ENCODE results near the gene UNC13B.
A peak's percentile ranks its signal among the peaks of the same experiment; 100 is the strongest.
"Not testable (repeated sequence)": the region's sequence is repeated elsewhere in the genome, so short reads cannot be mapped to it uniquely, and the experiment has no call there.

UNC13B gene

DNA sequence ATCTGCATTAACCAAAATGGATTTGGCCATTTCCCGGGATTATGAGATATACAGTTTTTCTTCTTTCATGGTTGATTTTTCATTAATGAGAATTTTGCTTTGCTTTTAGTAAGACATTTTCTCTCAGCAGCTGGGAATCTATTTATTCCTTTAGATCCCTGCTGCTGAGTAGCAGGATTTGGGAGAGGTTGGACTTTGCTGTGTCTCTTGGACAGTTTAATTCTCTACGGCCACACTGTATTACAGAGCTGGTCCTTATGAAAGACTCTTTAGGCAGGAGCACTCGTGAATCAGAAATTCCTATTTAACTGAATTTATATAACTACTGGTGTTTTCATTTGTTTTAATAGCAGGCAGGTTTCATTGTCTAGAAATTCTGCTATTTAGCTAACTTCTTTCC is 1.6 kb downstream of the UNC13B start:
- DNase-seq (ENCODE audit: low spot score): no peak

DNA sequence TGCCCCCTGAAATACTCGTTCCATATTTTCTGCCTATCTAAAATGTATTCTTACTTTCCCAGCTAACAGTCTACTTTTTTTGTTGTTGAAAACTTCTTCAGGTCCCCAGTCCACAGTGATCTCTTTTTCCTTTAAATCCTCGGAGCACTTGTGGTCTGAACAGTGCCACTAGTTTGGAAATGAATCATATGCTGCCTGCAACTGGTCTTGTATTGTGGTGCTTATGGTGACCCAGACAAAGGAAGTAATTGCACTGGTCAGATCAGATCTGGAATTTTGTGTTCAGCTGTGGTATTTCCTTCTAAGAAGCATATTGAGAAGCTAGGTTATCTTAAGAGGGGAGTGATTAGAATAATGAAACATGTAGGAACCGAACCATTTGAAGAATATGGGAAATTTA is 2.9 kb downstream of the UNC13B start:
- DNase-seq (ENCODE audit: low spot score): peak; percentile 83

DNA sequence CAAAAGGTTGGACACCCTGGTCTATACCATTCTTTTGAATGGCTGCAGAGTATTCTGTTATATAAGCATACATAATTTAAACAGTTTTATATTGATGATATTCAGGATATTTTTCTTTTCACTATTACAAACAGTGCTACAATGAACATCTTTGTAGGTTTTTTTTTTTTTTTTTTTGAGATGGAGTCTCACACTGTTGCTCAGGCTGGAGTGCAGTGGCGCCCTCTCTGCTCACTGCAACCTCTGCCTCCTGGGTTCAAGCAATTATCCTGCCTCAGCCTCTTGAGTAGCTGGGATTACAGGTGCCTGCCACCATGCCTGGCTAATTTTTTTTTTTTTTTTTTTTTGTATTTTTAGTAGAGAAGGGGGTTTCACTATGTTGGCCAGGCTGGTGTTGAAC is 5.6 kb downstream of the UNC13B start:
- not testable (repeated sequence) for DNase-seq (ENCODE audit: low spot score)

DNA sequence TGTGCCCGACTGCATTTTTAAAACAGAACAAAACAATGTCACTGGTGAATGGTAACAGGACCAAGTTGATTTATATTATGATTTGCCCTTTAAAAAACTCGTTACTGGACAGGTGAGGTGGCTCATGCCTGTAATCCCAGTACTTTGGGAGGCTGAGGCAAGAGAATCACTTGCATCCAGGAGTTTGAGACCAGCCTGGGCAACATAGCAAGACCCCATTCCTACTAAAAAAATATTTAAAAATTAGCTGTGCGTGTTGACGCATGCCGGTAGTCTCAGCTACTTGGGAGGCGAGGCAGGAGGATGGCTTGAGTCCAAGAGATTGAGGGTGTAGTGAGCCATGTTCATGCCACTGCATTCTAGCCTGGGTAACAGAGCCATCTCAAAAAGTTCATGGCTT is 7.2 kb downstream of the UNC13B start:
- DNase-seq (ENCODE audit: low spot score): no peak

DNA sequence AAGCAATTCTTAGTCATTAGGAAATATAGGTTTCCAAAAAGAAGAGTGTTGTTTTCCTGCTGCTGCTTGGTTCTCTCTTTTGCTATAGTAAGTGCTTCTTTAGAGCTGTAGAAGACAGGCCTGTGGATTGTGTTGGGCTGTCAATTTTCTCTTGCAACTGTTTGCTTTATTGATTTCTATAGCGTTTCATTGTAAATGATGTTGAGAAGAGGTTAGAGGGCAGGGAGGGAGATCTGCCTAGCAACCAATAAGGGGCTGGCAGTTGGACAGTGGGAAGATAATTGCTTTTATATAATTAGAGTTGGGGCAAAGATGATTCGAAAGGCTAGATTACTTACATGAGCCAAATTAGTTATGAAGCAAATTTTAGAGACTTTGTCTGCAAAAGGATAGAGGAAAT is 11.1 kb downstream of the UNC13B start:
- DNase-seq (ENCODE audit: low spot score): no peak

DNA sequence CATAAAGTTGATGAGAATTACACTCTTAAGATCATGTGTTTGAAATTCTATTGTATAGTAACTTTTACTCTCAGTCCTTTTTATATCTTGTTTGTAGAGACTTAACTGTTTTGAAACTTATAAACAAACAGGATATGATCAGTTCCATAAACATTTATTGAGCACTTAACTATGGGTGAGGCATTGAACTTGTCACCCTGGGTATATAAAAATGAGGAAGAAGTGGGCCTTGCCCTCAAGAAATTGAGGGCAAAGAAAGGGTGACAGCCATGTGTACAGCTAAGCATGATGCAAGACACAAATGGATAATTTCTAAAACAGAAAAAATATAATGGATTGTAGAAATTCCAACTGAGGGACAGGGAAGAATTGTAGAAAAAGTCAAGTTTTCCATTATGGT is 15.7 kb downstream of the UNC13B start:
- DNase-seq (ENCODE audit: low spot score): no peak

DNA sequence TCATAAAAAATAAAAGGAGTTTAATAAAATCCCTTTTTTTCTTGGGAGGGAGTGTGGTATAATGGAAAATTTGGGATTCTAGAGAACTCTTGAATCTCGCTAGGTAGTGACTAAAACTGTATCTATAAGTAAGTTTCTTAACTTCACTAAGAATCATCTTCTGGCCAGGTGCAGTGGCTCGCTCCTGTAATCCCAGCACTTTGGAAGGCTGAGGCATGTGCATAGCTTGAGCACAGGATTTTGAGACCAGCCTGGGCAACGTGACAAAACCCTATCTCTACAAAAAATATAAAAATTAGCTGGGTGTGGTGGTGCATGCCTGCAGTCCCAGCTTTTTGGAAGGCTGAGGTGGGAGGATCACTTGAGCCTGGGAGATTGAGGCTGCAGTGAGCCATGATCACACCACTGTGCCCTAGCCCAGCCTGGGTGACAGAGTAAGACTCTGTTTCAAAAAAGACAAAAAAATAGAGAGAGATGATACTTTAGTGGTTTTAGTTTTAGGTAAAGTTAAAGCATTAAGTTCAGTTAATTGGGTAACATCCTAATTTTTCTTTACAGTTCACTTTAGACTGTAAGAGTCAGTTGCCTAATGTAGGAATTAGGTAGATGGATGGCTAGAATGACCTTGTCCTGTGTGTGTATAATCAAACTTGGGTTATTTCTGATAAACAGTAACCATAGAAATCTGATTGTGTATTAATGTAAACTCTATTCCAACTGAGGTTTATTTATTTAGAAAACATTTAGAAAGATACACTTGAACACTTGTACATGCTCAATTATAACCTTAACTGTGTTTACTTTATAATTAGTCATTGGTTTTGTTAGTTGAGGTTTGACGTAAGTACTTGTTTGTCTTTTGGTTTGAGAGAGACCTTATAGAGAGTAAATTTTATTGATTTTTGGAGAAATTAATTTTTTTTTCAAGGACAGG is 17.8 kb downstream of the UNC13B start:
- no peak for DNase-seq (ENCODE audit: low spot score)

DNA sequence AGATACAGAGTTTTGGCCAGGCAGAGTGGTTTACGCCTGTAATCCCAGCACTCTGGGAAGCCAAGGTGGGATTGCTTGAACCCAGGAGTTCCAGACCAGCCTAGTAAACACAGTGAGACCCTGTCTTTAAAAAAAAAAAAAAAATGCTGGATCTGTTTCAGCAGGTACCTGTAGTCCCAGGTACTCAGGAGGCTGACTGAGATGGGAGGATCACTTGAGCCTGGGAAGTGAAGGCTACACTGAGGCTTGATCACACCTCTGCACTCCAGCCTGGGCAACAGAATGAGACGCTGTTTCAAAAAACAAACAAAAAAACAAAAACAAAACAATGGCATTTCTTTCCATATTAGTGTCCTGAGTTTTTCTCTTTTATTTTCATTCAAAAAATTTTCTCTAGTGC is 19.0 kb downstream of the UNC13B start:
- DNase-seq (ENCODE audit: low spot score): no peak

DNA sequence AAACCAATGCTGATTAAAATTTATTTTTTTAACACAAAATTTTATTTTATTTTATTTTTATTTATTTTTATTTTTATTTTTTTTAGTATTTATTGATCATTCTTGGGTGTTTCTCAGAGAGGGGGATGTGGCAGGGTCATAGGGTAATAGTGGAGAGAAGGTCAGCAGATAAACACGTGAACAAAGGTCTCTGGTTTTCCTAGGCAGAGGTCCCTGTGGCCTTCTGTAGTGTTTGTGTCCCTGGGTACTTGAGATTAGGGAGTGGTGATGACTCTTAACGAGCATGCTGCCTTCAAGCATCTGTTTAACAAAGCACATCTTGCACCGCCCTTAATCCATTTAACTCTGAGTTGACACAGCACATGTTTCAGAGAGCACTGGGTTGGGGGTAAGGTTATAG is 20.6 kb downstream of the UNC13B start:
- DNase-seq (ENCODE audit: low spot score): not testable (repeated sequence)

DNA sequence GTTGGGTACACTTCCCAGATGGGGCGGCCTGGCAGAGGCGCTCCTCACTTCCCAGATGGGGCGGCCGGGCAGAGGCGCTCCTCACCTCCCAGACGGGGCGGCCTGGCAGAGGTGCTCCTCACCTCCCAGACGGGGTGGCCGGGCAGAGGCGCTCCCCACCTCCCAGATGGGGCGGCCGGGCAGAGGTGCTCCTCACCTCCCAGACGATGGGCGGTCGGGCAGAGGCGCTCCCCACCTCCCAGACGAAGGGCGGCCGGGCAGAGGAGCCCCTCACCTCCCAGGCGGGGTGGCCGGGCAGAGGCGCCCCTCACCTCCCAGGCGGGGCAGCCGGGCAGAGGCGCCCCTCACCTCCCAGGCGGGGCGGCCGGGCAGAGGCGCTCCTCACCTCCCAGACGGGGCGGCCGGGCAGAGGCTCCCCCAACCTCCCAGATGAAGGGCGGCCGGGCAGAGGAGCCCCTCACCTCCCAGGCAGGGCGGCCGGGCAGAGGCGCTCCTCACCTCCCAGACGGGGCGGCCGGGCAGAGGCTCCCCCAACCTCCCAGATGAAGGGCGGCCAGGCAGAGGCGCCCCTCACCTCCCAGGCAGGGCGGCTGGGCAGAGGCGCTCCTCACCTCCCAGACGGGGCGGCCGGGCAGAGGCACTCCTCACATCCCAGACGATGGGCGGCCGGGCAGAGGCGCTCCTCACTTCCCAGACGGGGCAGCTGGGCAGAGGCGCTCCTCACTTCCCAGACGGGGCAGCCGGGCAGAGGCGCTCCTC is 21.4 kb downstream of the UNC13B start:
- not testable (repeated sequence) for DNase-seq (ENCODE audit: low spot score)

DNA sequence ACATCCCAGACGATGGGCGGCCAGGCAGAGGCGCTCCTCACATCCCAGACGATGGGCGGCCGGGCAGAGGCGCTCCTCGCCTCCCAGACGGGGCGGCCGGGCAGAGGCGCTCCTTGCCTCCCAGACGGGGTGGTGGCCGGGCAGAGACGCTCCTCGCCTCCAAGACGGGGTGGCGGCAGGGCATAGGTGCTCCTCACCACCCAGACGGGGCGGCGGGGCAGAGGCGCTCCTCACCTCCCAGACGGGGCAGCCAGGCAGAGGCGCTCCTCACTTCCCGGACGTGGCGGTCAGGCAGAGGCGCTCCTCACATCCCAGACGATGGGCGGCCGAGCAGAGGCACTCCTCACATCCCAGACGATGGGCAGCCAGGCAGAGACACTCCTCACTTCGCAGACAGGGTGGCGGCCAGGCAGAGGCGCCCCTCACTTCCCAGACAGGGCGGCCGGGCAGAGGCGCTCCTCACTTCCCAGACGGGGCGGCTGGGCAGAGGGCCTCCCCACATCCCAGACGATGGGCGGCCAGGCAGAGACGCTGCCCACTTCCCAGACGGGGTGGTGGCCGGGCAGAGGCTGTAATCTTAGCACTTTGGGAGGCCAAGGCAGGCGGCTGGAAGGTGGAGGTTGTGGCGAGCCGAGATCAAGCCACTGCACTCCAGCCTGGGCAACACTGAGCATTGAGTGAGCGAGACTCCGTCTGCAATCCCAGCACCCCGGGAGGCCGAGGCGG is 22.1 kb downstream of the UNC13B start:
- not testable (repeated sequence) for DNase-seq (ENCODE audit: low spot score)

DNA sequence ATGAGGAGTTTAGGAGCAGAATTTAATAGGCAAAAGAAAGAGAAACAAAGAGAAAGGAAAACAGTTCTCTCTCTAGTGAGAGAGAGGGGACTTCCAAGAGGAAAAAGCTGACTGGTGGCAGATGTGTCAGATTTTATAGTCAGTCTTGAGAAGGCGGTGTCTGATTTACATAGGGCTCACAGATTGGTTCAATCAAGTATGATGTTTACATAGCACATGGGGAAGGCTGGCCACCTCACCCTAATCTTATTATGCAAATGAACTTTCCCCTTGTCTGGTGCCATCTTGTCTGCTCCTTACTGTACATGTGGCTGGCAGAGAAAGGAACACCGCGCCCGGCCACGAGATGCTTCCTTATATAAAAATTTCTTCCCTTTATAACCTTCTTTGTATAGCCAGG is 24.7 kb downstream of the UNC13B start:
- DNase-seq (ENCODE audit: low spot score): no peak

DNA sequence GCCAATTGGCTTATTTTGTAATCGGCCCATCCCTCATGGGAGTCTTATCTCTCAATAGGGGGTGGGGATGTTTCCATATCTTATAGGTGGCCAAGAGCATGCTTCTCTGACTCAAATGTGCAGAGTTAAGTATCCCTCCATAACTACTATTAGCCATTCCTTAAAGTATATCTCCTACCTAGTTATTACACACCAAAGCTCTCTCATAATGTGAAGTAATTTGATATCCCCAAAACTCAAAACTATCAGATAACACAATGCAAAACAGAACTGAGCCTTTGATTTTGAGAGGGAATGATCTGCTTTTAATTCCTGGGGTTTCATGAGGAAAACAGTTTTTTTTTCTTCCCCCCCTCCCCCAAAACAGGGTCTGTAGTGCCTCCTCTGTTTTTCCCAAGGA is 28.4 kb downstream of the UNC13B start:
- no peak for DNase-seq (ENCODE audit: low spot score)

DNA sequence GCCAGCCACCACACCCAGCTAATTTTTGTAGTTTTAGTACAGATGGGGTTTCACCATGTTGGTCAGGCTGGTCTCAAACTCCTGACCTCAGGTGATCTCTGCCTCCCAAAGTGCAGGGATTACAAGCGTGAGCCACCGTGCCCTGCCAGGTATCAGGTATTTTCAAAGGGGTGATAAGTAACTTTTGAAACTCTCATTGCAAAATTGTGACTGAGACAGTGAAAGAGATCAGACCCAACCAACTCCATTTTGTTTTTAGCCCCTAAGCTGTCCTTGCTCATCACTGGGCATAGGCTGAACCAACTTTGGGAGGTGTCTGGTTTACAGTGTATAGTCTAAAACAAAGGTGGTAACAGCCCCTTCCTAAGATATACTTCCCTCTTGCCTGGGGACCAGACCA is 29.3 kb downstream of the UNC13B start:
- DNase-seq (ENCODE audit: low spot score): no peak

DNA sequence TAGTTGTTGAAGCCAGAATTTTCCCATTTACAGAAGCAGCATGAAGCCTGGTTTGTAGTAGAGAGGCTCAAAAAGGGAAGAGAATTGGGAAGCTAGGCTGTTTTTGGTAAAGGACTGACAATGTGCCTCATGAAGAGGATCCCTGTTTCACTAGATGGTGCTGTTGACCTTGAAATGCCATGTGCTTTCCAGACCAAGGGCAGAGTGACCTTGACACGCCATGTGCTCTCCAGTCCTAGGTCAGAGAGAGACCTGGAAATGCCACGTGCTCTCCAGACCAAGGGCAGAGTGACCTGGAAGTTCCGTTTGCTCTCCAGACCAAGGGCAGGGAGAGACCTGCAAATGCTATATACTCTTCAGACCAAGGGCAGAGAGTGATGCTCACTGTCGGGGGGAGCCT is 32.0 kb downstream of the UNC13B start:
- no peak for DNase-seq (ENCODE audit: low spot score)

DNA sequence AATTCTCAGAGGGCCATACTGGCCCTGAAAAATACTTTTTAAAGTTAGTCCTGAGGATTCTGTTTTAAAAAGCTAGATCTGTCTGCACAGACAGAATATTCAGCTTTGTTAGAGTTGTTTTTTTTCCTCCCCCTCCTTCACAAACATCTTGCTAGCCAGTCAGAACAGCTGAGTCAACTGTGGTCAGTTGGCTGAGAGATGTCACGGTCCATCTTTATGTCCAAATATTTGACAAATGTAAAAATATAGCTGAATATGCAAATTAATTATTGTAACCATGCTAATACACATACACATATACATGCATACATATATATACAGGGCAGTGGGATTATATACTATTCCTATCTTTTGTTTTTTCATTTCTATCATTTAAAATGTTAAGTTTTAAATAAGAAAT is 33.9 kb downstream of the UNC13B start:
- DNase-seq (ENCODE audit: low spot score): no peak

DNA sequence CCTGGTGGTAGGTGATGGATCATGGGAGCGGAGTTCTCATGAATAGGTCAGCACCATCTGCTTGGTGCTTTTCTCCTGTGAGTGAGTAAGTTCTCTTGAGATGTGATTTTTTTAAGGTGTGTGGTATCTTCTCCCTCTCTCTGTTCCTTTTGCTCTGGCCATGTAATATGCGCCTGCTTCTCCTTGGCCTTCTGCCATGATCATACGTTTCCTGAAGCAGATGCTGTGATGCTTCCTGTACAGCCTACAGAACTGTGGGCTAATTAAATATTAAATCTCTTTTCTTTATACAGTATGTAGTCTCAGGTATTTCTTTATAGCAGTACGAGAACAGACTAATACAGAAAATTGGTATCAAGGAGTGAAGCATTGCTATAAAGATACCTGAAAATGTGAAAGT is 36.4 kb downstream of the UNC13B start:
- no peak for DNase-seq (ENCODE audit: low spot score)

DNA sequence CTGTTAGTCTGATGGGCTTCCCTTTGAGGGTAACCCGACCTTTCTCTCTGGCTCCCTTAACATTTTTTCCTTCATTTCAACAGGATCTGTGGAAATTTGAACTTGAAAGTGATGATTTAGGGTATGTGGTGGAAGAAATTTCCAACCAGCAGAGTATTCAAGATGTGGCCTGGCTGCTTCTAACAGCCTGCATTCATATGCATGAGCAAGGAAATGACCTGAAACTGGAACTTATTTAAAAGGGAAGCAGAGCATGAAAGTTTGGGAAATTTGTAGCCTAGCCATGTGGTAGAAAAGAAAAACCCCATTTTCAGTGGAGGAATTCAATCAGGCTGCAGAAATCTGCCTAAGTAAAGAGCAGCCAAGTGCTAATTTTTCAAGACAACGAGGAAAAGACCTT is 41.7 kb downstream of the UNC13B start:
- no peak for DNase-seq (ENCODE audit: low spot score)

DNA sequence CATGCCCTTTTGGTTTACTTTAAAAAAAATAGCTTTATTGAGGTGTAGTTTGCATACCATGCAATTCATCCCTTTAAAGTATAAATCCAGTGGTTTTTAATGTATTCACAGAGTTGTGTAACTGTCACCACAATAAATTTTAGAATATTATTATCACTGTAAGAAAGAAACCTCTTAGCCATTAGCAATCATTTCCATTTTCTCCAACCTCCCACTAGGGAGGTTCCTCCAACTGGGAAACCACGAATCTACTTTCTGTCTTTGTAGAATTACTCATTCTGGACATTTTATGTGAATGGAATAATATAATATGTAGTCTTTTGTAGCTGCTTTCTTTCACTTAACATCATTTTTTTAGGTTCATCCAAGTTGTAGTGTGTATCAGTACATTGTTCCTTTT is 43.5 kb downstream of the UNC13B start:
- DNase-seq (ENCODE audit: low spot score): no peak

DNA sequence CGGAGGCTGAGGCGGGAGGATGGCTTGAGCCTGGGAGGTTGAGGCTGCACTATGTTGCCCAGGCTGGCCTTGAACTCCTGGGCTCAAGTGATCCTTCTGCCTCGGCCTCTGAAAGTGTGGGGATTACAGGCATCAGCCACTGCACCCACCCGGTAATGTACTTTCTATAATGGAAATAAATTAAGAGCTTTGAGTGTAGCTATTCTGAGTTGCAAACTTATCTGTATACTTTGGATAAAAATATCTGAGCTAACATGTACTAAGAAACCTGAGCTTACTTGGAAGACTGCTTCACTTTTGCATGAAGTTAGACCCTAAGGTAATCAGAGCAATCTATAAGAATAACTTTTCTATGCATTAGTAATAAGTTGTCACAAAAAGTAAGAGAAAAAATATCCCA is 50.0 kb downstream of the UNC13B start:
- no peak for DNase-seq (ENCODE audit: low spot score)

DNA sequence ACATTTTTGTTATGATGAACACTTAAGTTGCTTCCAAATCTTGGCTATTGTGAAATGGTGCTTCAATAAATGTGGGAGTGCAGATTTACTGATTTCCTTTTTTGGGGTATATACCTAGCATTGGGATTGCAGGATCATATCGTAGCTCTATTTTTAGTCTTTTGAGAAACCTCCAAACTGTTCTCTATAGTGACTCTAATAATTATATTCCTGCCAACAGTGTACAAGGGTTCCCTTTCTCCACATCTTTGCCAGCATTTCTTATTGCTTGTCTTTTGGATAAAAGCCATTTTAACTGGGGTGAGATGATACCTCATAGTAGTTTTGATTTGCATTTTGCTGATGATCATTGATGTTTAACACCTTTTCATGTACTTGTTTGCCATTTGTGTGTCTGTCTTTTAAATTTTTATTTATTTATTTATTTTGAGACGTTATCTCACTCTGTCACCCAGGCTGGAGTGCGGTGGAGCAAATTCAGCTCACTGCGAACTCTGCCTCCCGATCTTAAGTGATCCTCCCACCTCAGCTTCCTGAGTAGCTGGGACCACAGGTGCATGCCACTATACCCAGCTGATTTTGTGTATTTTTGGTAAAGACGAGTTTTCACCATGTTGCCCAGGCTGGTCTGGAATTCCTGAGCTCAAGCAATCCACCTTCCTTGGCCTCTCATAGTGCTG is 59.0 kb downstream of the UNC13B start:
- DNase-seq (ENCODE audit: low spot score): no peak

DNA sequence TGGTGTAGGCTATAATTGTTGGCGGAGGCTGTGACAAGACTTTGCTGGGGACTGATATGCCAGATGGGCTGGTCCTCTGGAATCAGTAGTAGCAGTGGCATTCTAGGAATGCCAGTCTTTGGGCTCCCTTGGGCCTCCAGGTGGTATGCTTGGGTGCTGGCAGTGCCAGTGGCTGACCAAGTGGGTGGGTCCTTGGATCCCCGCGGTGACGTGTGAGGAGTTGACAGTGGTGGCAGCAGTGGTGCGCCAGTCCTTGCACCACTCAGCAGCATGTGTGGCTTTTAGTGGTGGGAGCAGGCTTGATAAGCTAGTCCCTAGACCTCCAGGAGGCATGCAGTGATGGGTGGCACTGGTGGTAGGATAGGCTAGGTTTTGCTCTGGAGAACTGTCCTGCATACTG is 63.9 kb downstream of the UNC13B start:
- no peak for DNase-seq (ENCODE audit: low spot score)

Data from kidney capillary endothelial cell (primary cell).